CD4-positive, CD25-positive, alpha-beta regulatory T cell (primary cell): ENCODE data around the gene CEBPA. TPM values are rescaled to one million over a fixed set of nuclear protein-coding genes. Genes with fewer than 3 reads are reported as not detected.

ENCODE experiments used
- ATAC-seq, 2 donors: fragments of 150-1000 bp; cut with Tn5 transposase; one replicate each; pipeline ENCODE4 v1.10.0; 2021; ENCODE audit warnings: low read depth in 2 of 2, moderate number of reproducible peaks in 2 of 2, moderate library complexity in 1 of 2
- DNase-seq, 3 donors: peaks; one replicate each; pipeline versions ENCODE4 v3.0.0 to v3.0.0-alpha.2; 2012 to 2022; ENCODE audit warnings: mixed read lengths in 1 of 3
- H3K27ac ChIP-seq: one replicate; pipeline ENCODE4 v1.7.0; 2013; ENCODE audit warnings: mild to moderate bottlenecking, low read length; ENCODE audit not compliant: insufficient read depth, poor library complexity, severe bottlenecking
- H3K27me3 ChIP-seq: one replicate; pipeline ENCODE4 v1.7.0; 2013; ENCODE audit warnings: low read length; ENCODE audit not compliant: control insufficient read depth, insufficient read depth
- H3K36me3 ChIP-seq: one replicate; pipeline ENCODE4 v1.7.0; 2013; ENCODE audit warnings: mild to moderate bottlenecking, low read length, moderate library complexity; ENCODE audit not compliant: control insufficient read depth, insufficient read depth
- H3K4me1 ChIP-seq: 2 replicates; pipeline ENCODE4 v1.7.0; 2013; ENCODE audit warnings: mild to moderate bottlenecking, low read length; ENCODE audit not compliant: insufficient read depth, control insufficient read depth, poor library complexity, severe bottlenecking
- H3K4me3 ChIP-seq: one replicate; pipeline ENCODE4 v1.7.0; 2013; ENCODE audit warnings: low read depth, mild to moderate bottlenecking, low read length, moderate library complexity
- H3K9me3 ChIP-seq, 2 experiments: 1 replicate in 1 of 2; 2 replicates in 1 of 2; pipeline ENCODE4 v1.7.0; 2013; ENCODE audit warnings: low read length in 2 of 2, mild to moderate bottlenecking in 1 of 2, moderate library complexity in 1 of 2; ENCODE audit not compliant: control insufficient read depth in 2 of 2
- H3K27ac Mint-ChIP-seq, 3 donors: one replicate each; pipeline ENCODE4 v1.8.0; 2020 to 2022; ENCODE audit warnings: mild to moderate bottlenecking in 3 of 3, mixed read lengths in 3 of 3, moderate library complexity in 2 of 3
- H3K27me3 Mint-ChIP-seq: one replicate; pipeline ENCODE4 v1.8.0; 2022; ENCODE audit warnings: mild to moderate bottlenecking, mixed read lengths
- H3K36me3 Mint-ChIP-seq: one replicate; pipeline ENCODE4 v1.8.0; 2020; ENCODE audit warnings: mixed read lengths
- H3K4me1 Mint-ChIP-seq, 4 donors: one replicate each; pipeline ENCODE4 v1.8.0; 2020 to 2022; ENCODE audit warnings: mixed read lengths in 4 of 4, mild to moderate bottlenecking in 1 of 4
- H3K4me3 Mint-ChIP-seq, 4 donors: one replicate each; pipeline ENCODE4 v1.8.0; 2020 to 2022; ENCODE audit warnings: mild to moderate bottlenecking in 4 of 4, mixed read lengths in 4 of 4, moderate library complexity in 3 of 4
- H3K9me3 Mint-ChIP-seq, 7 donors: one replicate each; pipeline ENCODE4 v1.8.0; 2020 to 2022; ENCODE audit warnings: mixed read lengths in 7 of 7, mild to moderate bottlenecking in 3 of 7, moderate library complexity in 2 of 7
- polyA plus RNA-seq, 4 donors: library from polyadenylated mRNA; unstranded; fragments of 300-500 nt; fragmentation: Illumina TruSeq; gene quantifications; one replicate each; pipeline ENCODE4 v1.2.3, GENCODE V29; 2021
- total RNA-seq: library from RNA; stranded (reverse); gene quantifications from one replicate; pipeline ENCODE4 v1.2.3, GENCODE V29; 2022

The CEBPA gene
- total and polyA plus RNA-seq, 5 donors from 2014 or later: 0.72 to 3.8 (median 1.8) TPM

GRCh38 chr19:33259539-33259938 lies 42.8 kb downstream of the CEBPA start:
- Mint-ChIP-seq H3K27ac (no peak overlapping the region), H3K9me3 (peaks cover 0 to 8% (median 0%) of the 10 kb centered on the region in 7 donors), H3K4me3 (no peak overlapping the region), H3K36me3 (no peaks in the 10 kb centered on the region), H3K27me3 (peaks cover 22% of the 10 kb centered on the region), H3K4me1 (peaks cover 0 to 16% (median 4%) of the 10 kb centered on the region in 4 donors)
- H3K4me1 ChIP-seq: peaks cover 10% of the 10 kb centered on the region
- no peak overlapping the region for H3K4me3 ChIP-seq
- no peaks in the 10 kb centered on the region for H3K36me3 ChIP-seq
- H3K27ac ChIP-seq: no peak overlapping the region
- H3K9me3 ChIP-seq: no peaks in the 10 kb centered on the region
- no peak for ATAC-seq
- DNase-seq: no peak
- no peaks in the 10 kb centered on the region for H3K27me3 ChIP-seq

GRCh38 chr19:33257828-33258227 lies 44.5 kb downstream of the CEBPA start:
- DNase-seq: no peak
- Mint-ChIP-seq H3K4me1 (peaks cover 0 to 16% (median 4%) of the 10 kb centered on the region in 4 donors), H3K36me3 (no peaks in the 10 kb centered on the region), H3K27ac (no peak overlapping the region), H3K4me3 (no peak overlapping the region), H3K27me3 (peaks cover 22% of the 10 kb centered on the region), H3K9me3 (peaks cover 0 to 8% (median 0%) of the 10 kb centered on the region in 7 donors)
- Histone ChIP-seq H3K27me3 (no peaks in the 10 kb centered on the region), H3K27ac (no peak overlapping the region), H3K9me3 (no peaks in the 10 kb centered on the region), H3K4me3 (no peak overlapping the region), H3K4me1 (peaks cover 10% of the 10 kb centered on the region), H3K36me3 (no peaks in the 10 kb centered on the region)
- no peak for ATAC-seq

- DNase-seq (no peak), ATAC-seq (no peak)
- H3K36me3 Mint-ChIP-seq: no peaks in the 10 kb centered on the region
- H3K4me3 Mint-ChIP-seq: no peak overlapping the region
- Histone ChIP-seq H3K27ac (no peak overlapping the region), H3K27me3 (no peaks in the 10 kb centered on the region), H3K9me3 (no peaks in the 10 kb centered on the region), H3K4me1 (peaks cover 7% of the 10 kb centered on the region), H3K36me3 (no peaks in the 10 kb centered on the region), H3K4me3 (no peak overlapping the region)
- H3K27ac Mint-ChIP-seq: no peak overlapping the region
- peaks cover 22% of the 10 kb centered on the region for H3K27me3 Mint-ChIP-seq
- peaks cover 0 to 4% (median 4%) of the 10 kb centered on the region in 4 donors for H3K4me1 Mint-ChIP-seq
- H3K9me3 Mint-ChIP-seq: peaks cover 0 to 6% (median 0%) of the 10 kb centered on the region in 7 donors
Measured at GRCh38 chr19:33256261-33256660, 46.1 kb downstream of the CEBPA start.

GRCh38 chr19:33255781-33256180 lies 46.6 kb downstream of the CEBPA start:
- Histone ChIP-seq H3K4me1 (peaks cover 2% of the 10 kb centered on the region), H3K4me3 (no peak overlapping the region), H3K36me3 (no peaks in the 10 kb centered on the region), H3K27me3 (no peaks in the 10 kb centered on the region), H3K9me3 (no peaks in the 10 kb centered on the region), H3K27ac (no peak overlapping the region)
- ATAC-seq: no peak
- H3K36me3 Mint-ChIP-seq: no peaks in the 10 kb centered on the region
- peaks cover 20% of the 10 kb centered on the region for H3K27me3 Mint-ChIP-seq
- peaks cover 0 to 6% (median 0%) of the 10 kb centered on the region in 7 donors for H3K9me3 Mint-ChIP-seq
- no peak overlapping the region for H3K4me3 Mint-ChIP-seq
- no peak overlapping the region for H3K27ac Mint-ChIP-seq
- peaks cover 0 to 2% (median 1%) of the 10 kb centered on the region in 4 donors for H3K4me1 Mint-ChIP-seq
- no peak for DNase-seq

GRCh38 chr19:33254245-33254824 lies 48.0 kb downstream of the CEBPA start:
- Histone ChIP-seq H3K4me1 (no peaks in the 10 kb centered on the region), H3K27me3 (no peaks in the 10 kb centered on the region), H3K4me3 (no peak overlapping the region), H3K9me3 (no peaks in the 10 kb centered on the region), H3K36me3 (no peaks in the 10 kb centered on the region), H3K27ac (no peak overlapping the region)
- Mint-ChIP-seq H3K4me3 (no peak overlapping the region), H3K4me1 (no peaks in the 10 kb centered on the region), H3K9me3 (peaks cover 0 to 4% (median 0%) of the 10 kb centered on the region in 7 donors), H3K27me3 (peaks cover 8% of the 10 kb centered on the region), H3K36me3 (no peaks in the 10 kb centered on the region), H3K27ac (no peak overlapping the region)
- no peak for DNase-seq
- ATAC-seq: no peak

GRCh38 chr19:33252971-33253370 lies 49.4 kb downstream of the CEBPA start:
- peaks cover 4% of the 10 kb centered on the region for H3K27me3 Mint-ChIP-seq
- peaks cover 0 to 2% (median 0%) of the 10 kb centered on the region in 7 donors for H3K9me3 Mint-ChIP-seq
- H3K27ac Mint-ChIP-seq: no peak overlapping the region
- H3K9me3 ChIP-seq: no peaks in the 10 kb centered on the region
- no peaks in the 10 kb centered on the region for H3K36me3 ChIP-seq
- no peaks in the 10 kb centered on the region for H3K36me3 Mint-ChIP-seq
- ATAC-seq: no peak
- no peaks in the 10 kb centered on the region for H3K4me1 Mint-ChIP-seq
- H3K4me3 Mint-ChIP-seq: no peak overlapping the region
- DNase-seq: no peak
- H3K27me3 ChIP-seq: no peaks in the 10 kb centered on the region
- H3K4me1 ChIP-seq: no peaks in the 10 kb centered on the region
- no peak overlapping the region for H3K27ac ChIP-seq
- no peak overlapping the region for H3K4me3 ChIP-seq

GRCh38 chr19:33252418-33252962 lies 49.8 kb downstream of the CEBPA start:
- no peaks in the 10 kb centered on the region for H3K36me3 Mint-ChIP-seq
- no peak overlapping the region for H3K4me3 Mint-ChIP-seq
- H3K27ac Mint-ChIP-seq: no peak overlapping the region
- no peak overlapping the region for H3K27ac ChIP-seq
- H3K9me3 Mint-ChIP-seq: peaks cover 0 to 2% (median 0%) of the 10 kb centered on the region in 7 donors
- no peak overlapping the region for H3K4me3 ChIP-seq
- no peaks in the 10 kb centered on the region for H3K36me3 ChIP-seq
- peaks cover 4% of the 10 kb centered on the region for H3K27me3 Mint-ChIP-seq
- no peaks in the 10 kb centered on the region for H3K9me3 ChIP-seq
- ATAC-seq (no peak), DNase-seq (no peak)
- H3K4me1 Mint-ChIP-seq: no peaks in the 10 kb centered on the region
- no peaks in the 10 kb centered on the region for H3K4me1 ChIP-seq
- H3K27me3 ChIP-seq: no peaks in the 10 kb centered on the region

GRCh38 chr19:33251526-33252090 lies 50.7 kb downstream of the CEBPA start:
- no peaks in the 10 kb centered on the region for H3K36me3 Mint-ChIP-seq
- no peak overlapping the region for H3K27ac Mint-ChIP-seq
- Histone ChIP-seq H3K9me3 (no peaks in the 10 kb centered on the region), H3K4me3 (no peak overlapping the region), H3K27ac (no peak overlapping the region), H3K27me3 (no peaks in the 10 kb centered on the region), H3K36me3 (no peaks in the 10 kb centered on the region), H3K4me1 (no peaks in the 10 kb centered on the region)
- DNase-seq: no peak
- no peak overlapping the region for H3K4me3 Mint-ChIP-seq
- H3K9me3 Mint-ChIP-seq: peaks cover 0 to 2% (median 0%) of the 10 kb centered on the region in 7 donors
- no peak for ATAC-seq
- H3K27me3 Mint-ChIP-seq: peaks cover 4% of the 10 kb centered on the region
- H3K4me1 Mint-ChIP-seq: no peaks in the 10 kb centered on the region
